Astrocyte (in vitro differentiated cells and primary cell): ENCODE measurements around the gene ZYG11B.

Source experiments
- EZH2 ChIP-seq: IDR thresholded peaks from 2 replicates; pipeline ENCODE4 v1.6.1; 2012; ENCODE audit warnings: mild to moderate bottlenecking, low read length, inconsistent platforms; ENCODE audit not compliant: insufficient read depth
- TF ChIP-seq, protein P1 (sequence below): IDR thresholded peaks from 2 replicates; pipeline ENCODE4 v1.5.1; 2011; ENCODE audit warnings: low read depth, mild to moderate bottlenecking, inconsistent platforms, low read length, moderate library complexity; ENCODE audit not compliant: insufficient read depth

DNA sequence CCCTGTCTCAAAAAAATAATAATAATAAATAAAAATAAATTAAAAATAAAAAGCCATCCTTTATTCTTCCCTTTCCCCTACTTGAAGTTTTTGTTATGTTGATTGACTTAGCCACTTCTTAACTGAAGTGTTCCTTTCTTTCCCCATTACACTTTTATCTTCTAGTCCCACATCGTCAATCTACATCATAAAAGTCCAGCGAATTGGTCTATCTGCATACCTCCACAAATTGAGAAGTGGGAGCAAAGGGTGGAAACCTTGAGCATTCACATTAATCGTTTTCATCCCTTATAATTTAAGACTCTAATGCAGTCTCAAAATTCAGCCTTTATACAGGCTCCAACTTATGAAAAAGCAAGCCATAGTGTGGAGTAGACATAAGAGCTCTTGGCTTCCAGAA, 109.8 kb downstream of the ZYG11B start:
- TF ChIP-seq, protein P1, sequence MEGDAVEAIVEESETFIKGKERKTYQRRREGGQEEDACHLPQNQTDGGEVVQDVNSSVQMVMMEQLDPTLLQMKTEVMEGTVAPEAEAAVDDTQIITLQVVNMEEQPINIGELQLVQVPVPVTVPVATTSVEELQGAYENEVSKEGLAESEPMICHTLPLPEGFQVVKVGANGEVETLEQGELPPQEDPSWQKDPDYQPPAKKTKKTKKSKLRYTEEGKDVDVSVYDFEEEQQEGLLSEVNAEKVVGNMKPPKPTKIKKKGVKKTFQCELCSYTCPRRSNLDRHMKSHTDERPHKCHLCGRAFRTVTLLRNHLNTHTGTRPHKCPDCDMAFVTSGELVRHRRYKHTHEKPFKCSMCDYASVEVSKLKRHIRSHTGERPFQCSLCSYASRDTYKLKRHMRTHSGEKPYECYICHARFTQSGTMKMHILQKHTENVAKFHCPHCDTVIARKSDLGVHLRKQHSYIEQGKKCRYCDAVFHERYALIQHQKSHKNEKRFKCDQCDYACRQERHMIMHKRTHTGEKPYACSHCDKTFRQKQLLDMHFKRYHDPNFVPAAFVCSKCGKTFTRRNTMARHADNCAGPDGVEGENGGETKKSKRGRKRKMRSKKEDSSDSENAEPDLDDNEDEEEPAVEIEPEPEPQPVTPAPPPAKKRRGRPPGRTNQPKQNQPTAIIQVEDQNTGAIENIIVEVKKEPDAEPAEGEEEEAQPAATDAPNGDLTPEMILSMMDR = no peak
- TF ChIP-seq EZH2 = no peak
